ENCODE measurements around the gene RAD23A.
"Not testable (repeated sequence)": the region's sequence is repeated elsewhere in the genome, so short reads cannot be mapped to it uniquely, and the experiment has no call there.

Gene RAD23A

GRCh38 chr19:12937927-12938778, 7.5 kb upstream of the RAD23A start, which contains the start of gene CALR:
TSS of gene CALR (plus strand) at chr19:12938609. CDS start at chr19:12938680, 71 bp downstream.
- DNase-seq: peak; percentile 96

- no peak for DNase-seq
These were observed 6.7 kb upstream of the RAD23A start for GRCh38 chr19:12938779-12939601.

GRCh38 chr19:12939975-12940423, 5.7 kb upstream of the RAD23A start:
- DNase-seq: no peak

GRCh38 chr19:12940897-12941296, 4.8 kb upstream of the RAD23A start:
- no peak for DNase-seq

GRCh38 chr19:12943437-12944044, 2.1 kb upstream of the RAD23A start:
- DNase-seq: no peak

GRCh38 chr19:12944104-12944674, 1.5 kb upstream of the RAD23A start:
- no peak for DNase-seq

GRCh38 chr19:12946092-12946721, 545 bp downstream of the RAD23A start:
- no peak for DNase-seq

- no peak for DNase-seq
These were observed 1.3 kb downstream of the RAD23A start for GRCh38 chr19:12946731-12947496.

- no peak for DNase-seq
These were observed 2.3 kb downstream of the RAD23A start for GRCh38 chr19:12947702-12948611.

GRCh38 chr19:12948612-12949362, 3.1 kb downstream of the RAD23A start:
- no peak for DNase-seq

- DNase-seq: no peak
These were observed 4.0 kb downstream of the RAD23A start for GRCh38 chr19:12949363-12950283.

- DNase-seq: not testable (repeated sequence)
These were observed 6.4 kb downstream of the RAD23A start for GRCh38 chr19:12952050-12952449.

- DNase-seq: no peak
These were observed 7.0 kb downstream of the RAD23A start for GRCh38 chr19:12952488-12953137.

- DNase-seq: no peak
These were observed 7.6 kb downstream of the RAD23A start for GRCh38 chr19:12953138-12953798.

- DNase-seq: no peak
These were observed 8.3 kb downstream of the RAD23A start for GRCh38 chr19:12953799-12954611.

- DNase-seq: no peak
These were observed 8.9 kb downstream of the RAD23A start for GRCh38 chr19:12954612-12954962.

- DNase-seq: not testable (repeated sequence)
These were observed 9.9 kb downstream of the RAD23A start for GRCh38 chr19:12955575-12955974.
